A673 (cell line): ENCODE data around the gene ACTN4. TPM values are rescaled to one million over a fixed set of nuclear protein-coding genes. Genes with fewer than 3 reads are reported as not detected.

Experiments
- BruUV-seq: library from RNA; stranded (reverse); fragments of 400-500 nt; replicated peaks from 2 replicates; lab custom pipeline; 2021; lab: Mats Ljungman, UMichigan
- CTCF ChIA-PET: fragments of 300-600 bp; sonication (Branson Sonifier 250); formaldehyde crosslinking; loops from one replicate; lab custom pipeline; 2022; ENCODE audit warnings: antibody characterized with exemption; lab: Charles Lee
- POLR2A ChIA-PET: fragments of 300-600 bp; sonication (Branson Sonifier 250); formaldehyde crosslinking; loops from one replicate; lab custom pipeline; 2022; ENCODE audit warnings: antibody characterized with exemption; ENCODE audit not compliant: low non-redundant PET; lab: Charles Lee
- DNase-seq: peaks from one replicate; pipeline ENCODE4 v3.0.0-alpha.2; 2015; ENCODE audit warnings: low spot score
- H3K27ac ChIP-seq: fragments of 200-600 bp; sonication (generic); 2 replicates; pipeline ENCODE4 v1.5.1; 2016; ENCODE audit warnings: mixed run types, low read depth, mild to moderate bottlenecking, mixed read lengths, antibody characterized with exemption, low read length; ENCODE audit not compliant: poor library complexity, severe bottlenecking
- H3K27me3 ChIP-seq: fragments of 200-600 bp; sonication (generic); replicated peaks from 2 replicates; pipeline ENCODE4 v1.6.1; 2017; ENCODE audit warnings: mixed run types, low read depth, mild to moderate bottlenecking, mixed read lengths, antibody characterized with exemption, low read length; ENCODE audit not compliant: insufficient read depth, poor library complexity
- H3K36me3 ChIP-seq: fragments of 200-600 bp; sonication (generic); 2 replicates; pipeline ENCODE4 v1.6.1; 2016; ENCODE audit warnings: mixed run types, mild to moderate bottlenecking, mixed read lengths, antibody characterized with exemption, low read length; ENCODE audit not compliant: insufficient read depth, poor library complexity, severe bottlenecking
- H3K4me1 ChIP-seq: fragments of 200-600 bp; sonication (generic); 2 replicates; pipeline ENCODE4 v1.6.1; 2017; ENCODE audit warnings: mixed run types, mild to moderate bottlenecking, mixed read lengths, antibody characterized with exemption, low read length; ENCODE audit not compliant: insufficient read depth, poor library complexity, severe bottlenecking
- H3K4me3 ChIP-seq: fragments of 200-600 bp; sonication (generic); 2 replicates; pipeline ENCODE4 v1.5.1; 2016; ENCODE audit warnings: low read depth, mixed run types, mild to moderate bottlenecking, mixed read lengths, low read length; ENCODE audit not compliant: poor library complexity, severe bottlenecking
- H3K9me3 ChIP-seq: fragments of 200-600 bp; sonication (generic); 2 replicates; pipeline ENCODE4 v1.6.1; 2016; ENCODE audit warnings: mixed run types, low read depth, mild to moderate bottlenecking, mixed read lengths, antibody characterized with exemption, low read length; ENCODE audit not compliant: poor library complexity, severe bottlenecking
- EZH2 ChIP-seq: fragments of 200-600 bp; sonication (generic); IDR thresholded peaks from 2 replicates; pipeline ENCODE4 v1.6.1; 2017; ENCODE audit warnings: borderline replicate concordance, low read depth, mild to moderate bottlenecking, mixed read lengths, antibody characterized with exemption, low read length; ENCODE audit not compliant: poor library complexity, severe bottlenecking
- intact Hi-C: fragments of 100-400 bp; cut with micrococcal nuclease; formaldehyde crosslinking; loops from one replicate; pipeline ENCODE4 v1.10.0; 2022; ENCODE audit not compliant: unreplicated experiment
- total RNA-seq: library from RNA; stranded (reverse); gene quantifications from 2 replicates; pipeline ENCODE4 v1.2.3, GENCODE V29; 2021
- TF ChIP-seq, protein P1 (sequence below): fragments of 300-800, 200-600 bp; sonication (generic); conservative IDR thresholded peaks from 2 replicates; pipeline ENCODE4 v1.5.1; 2017; ENCODE audit warnings: low read depth, mild to moderate bottlenecking, antibody characterized with exemption, low read length, moderate library complexity, mixed read lengths

The ACTN4 gene
- total RNA-seq, 1 experiment from 2014 or later = 397 TPM

DNA sequence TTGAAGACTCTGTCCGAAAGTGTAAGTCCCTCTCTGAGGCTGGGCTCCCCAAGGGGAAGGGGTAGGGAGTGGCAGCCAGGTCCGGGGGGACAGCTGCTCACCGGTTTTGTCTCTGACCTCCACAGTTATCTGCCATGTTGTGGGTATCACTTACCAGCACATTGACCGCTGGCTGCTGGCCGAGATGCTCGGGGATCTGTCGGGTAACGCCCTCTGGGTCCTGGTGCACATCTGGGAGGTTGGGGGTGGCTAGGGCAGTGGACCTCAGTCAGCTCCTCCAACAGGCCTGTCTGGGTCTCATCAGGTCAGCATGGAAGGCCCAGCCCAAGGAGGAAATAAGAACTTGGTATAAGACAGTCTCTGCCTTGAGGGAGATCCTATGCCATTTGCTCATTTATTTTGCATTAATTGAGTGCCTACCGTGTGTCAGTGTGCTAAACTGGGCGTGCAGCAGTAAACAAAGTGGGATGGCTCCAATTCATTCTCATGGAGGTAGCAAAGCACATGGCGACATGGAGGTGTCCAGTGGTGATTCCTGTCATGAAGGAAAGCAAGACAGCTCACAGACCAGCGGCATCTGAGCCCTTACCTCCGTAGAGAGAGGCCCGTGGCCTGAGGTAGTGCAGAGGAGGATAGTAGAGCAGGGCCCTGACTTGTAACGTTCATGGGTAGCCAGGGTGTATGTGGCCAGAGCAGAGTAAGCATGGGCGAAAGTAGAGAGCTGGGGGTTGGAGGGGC, 14.8 kb upstream of the ACTN4 start:
- H3K27me3 ChIP-seq = no peaks in the 10 kb centered on the region
- no peak overlapping the region for H3K4me3 ChIP-seq
- H3K27ac ChIP-seq = no peak overlapping the region
- peaks cover 35% of the 10 kb centered on the region for H3K36me3 ChIP-seq
- intact Hi-C loops = loop anchor here (10.0 kb wide), 1 partner anchor 118 kb away; no protein-coding TSS in a partner anchor
- no TSS peak for BruUV-seq
- no peaks in the 10 kb centered on the region for H3K4me1 ChIP-seq
- H3K9me3 ChIP-seq = no peaks in the 10 kb centered on the region
- CTCF ChIA-PET = no interaction called here
- no peak for DNase-seq
- POLR2A ChIA-PET = no interaction called here
- TF ChIP-seq, protein P1, sequence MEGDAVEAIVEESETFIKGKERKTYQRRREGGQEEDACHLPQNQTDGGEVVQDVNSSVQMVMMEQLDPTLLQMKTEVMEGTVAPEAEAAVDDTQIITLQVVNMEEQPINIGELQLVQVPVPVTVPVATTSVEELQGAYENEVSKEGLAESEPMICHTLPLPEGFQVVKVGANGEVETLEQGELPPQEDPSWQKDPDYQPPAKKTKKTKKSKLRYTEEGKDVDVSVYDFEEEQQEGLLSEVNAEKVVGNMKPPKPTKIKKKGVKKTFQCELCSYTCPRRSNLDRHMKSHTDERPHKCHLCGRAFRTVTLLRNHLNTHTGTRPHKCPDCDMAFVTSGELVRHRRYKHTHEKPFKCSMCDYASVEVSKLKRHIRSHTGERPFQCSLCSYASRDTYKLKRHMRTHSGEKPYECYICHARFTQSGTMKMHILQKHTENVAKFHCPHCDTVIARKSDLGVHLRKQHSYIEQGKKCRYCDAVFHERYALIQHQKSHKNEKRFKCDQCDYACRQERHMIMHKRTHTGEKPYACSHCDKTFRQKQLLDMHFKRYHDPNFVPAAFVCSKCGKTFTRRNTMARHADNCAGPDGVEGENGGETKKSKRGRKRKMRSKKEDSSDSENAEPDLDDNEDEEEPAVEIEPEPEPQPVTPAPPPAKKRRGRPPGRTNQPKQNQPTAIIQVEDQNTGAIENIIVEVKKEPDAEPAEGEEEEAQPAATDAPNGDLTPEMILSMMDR = no peak
- no peak for TF ChIP-seq EZH2

DNA sequence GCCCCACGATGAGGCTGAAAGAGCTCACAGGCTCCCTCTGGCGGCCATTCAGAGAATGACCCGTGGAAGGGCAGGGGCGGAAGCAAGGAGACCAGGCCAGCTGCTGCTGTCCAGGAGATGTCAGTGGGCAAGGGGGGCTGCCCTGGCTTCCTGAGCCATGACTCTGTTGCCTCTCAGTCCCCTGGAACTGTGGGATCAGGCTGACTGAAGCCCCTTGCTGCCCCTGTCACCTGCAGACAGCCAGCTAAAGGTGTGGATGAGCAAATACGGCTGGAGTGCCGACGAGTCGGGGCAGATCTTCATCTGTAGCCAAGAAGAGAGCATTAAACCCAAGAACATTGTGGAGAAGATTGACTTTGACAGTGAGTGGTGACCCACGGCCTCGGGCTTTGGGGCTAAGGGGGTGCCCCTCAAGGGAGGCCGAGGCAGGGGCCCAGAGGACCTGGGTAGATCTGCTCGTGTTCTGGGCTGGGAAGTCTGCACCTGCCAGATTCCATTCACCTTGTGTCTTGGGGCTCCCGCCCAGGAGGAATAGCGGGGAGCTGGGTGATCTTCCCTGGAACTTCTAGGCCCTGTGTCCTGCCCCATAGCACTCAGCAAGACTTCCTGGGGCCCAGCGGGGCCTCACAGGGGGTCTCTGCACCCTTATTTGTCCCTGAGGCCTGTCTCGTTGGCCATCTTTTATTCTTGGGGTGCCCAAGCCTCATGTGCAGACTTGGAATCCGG, 12.5 kb upstream of the ACTN4 start:
- CTCF ChIA-PET = interaction anchor here (0.5 to 1.6 kb wide), 13 partner anchors 9 to 1636 kb away, joined by 3 to 14 read pairs (median 6); partner anchors contain the start of genes ACTN4, EIF3K and FAM98C
- Histone ChIP-seq H3K36me3 (peaks cover 18% of the 10 kb centered on the region), H3K4me3 (no peak overlapping the region), H3K9me3 (no peaks in the 10 kb centered on the region), H3K4me1 (no peaks in the 10 kb centered on the region), H3K27ac (no peak overlapping the region), H3K27me3 (no peaks in the 10 kb centered on the region)
- BruUV-seq = no TSS peak
- POLR2A ChIA-PET = no interaction called here
- intact Hi-C loops = loop anchor here (1.0 to 10.0 kb wide), 3 partner anchors 91 to 232 kb away; partner anchors contain the start of gene FAM98C
- no peak for TF ChIP-seq EZH2
- TF ChIP-seq, protein P1 = peak; percentile 89
- peak; percentile 74 for DNase-seq

DNA sequence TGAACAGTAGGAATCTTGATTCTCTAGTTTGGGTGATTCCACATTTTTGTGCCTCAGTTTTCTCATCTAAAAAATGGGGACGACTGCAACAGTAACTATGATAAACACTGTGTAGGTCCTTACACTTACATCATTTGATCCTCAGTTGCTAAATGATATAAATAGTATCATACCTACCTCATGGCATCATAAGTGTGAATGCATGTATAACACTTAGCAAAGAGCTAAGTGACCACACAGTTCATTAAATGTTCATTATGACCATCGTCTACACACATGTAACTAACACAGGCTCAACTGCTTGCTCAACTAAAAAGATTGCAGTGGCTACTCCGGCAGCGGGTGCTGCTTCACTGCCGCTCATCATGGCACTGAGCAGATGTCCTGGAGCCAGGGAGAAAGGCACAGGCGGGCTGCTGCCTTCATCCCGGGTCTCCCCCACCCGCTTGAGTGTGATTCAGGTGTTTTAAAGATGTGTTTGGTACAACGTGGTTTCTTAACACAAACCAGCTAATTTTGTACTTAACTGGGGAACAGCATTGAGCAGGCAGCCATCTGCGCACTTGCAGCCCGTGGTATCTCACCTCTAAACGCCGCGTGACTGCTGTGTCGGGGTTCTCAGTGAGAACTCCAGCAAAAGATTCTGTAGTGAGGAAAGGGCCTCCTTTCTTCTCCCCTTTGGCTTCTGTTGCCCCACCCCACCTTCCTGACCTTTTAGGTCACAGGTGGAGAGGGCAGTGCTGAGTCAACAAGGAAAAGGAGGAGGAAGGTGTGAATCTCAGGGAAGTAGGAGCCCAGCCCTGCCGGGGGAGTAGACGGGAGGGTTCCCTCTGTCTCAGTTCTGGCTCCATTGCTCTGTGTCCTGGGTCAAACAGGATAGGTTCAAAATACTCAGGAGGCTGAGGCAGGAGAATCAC, 11.7 kb upstream of the ACTN4 start:
- peaks cover 18% of the 10 kb centered on the region for H3K36me3 ChIP-seq
- no TSS peak for BruUV-seq
- CTCF ChIA-PET = interaction anchor here (1.2 kb wide), 1 partner anchor 17 kb away, joined by 7 read pairs; the partner anchor contains the start of gene EIF3K
- H3K27ac ChIP-seq = no peak overlapping the region
- intact Hi-C loops = loop anchor here (2.0 to 10.0 kb wide), 2 partner anchors 121 to 233 kb away; partner anchors contain the start of gene FAM98C
- H3K4me3 ChIP-seq = no peak overlapping the region
- no peaks in the 10 kb centered on the region for H3K27me3 ChIP-seq
- no peak for TF ChIP-seq EZH2
- TF ChIP-seq, protein P1 = no peak
- POLR2A ChIA-PET = interaction anchor here (0.6 kb wide), 1 partner anchor 515 kb away, joined by 3 read pairs; no protein-coding TSS in a partner anchor
- no peak for DNase-seq
- no peaks in the 10 kb centered on the region for H3K9me3 ChIP-seq
- no peaks in the 10 kb centered on the region for H3K4me1 ChIP-seq
